PC-3 (cell line): ENCODE data around the gene CLTCL1. TPM values are rescaled to one million over a fixed set of nuclear protein-coding genes. Genes with fewer than 3 reads are reported as not detected.

Source experiments
- ATAC-seq: fragments of 200-7000 bp; cut with Tn5 transposase; 2 replicates; pipeline ENCODE4 v1.9.1; 2020; ENCODE audit warnings: mild to moderate bottlenecking, moderate library complexity
- BruUV-seq: library from RNA; stranded (reverse); fragments of 400-500 nt; replicated peaks from 2 replicates; lab custom pipeline; 2021; lab: Mats Ljungman, UMichigan
- CTCF ChIA-PET: fragments of 300-600 bp; sonication (Branson Sonifier 250); formaldehyde crosslinking; loops from one replicate; lab custom pipeline; 2022; ENCODE audit warnings: antibody characterized with exemption; lab: Charles Lee
- POLR2A ChIA-PET: fragments of 300-600 bp; sonication (Branson Sonifier 250); formaldehyde crosslinking; loops from one replicate; lab custom pipeline; 2022; ENCODE audit warnings: antibody characterized with exemption; ENCODE audit not compliant: unreplicated experiment; lab: Charles Lee
- DNase-seq: peaks from one replicate; pipeline ENCODE4 v3.0.0-alpha.2; 2015
- H2AFZ ChIP-seq: fragments of 300-600 bp; sonication (generic); 2 replicates; pipeline ENCODE4 v1.6.0; 2016; ENCODE audit warnings: antibody characterized with exemption, low read length
- H3F3A ChIP-seq: fragments of 300-600 bp; sonication (generic); one replicate; pipeline ENCODE4 v1.6.0; 2017; ENCODE audit warnings: antibody characterized with exemption, low read length, control low read depth, mild to moderate bottlenecking; ENCODE audit not compliant: unreplicated experiment
- H3K27ac ChIP-seq: fragments of 300-600 bp; sonication (generic); 2 replicates; pipeline ENCODE4 v1.5.1; 2016; ENCODE audit warnings: mild to moderate bottlenecking, low read length
- H3K27me3 ChIP-seq: fragments of 300-600 bp; sonication (generic); 2 replicates; pipeline ENCODE4 v1.6.1; 2016; ENCODE audit warnings: low read length, mixed read lengths
- H3K36me3 ChIP-seq: fragments of 300-600 bp; sonication (generic); 2 replicates; pipeline ENCODE4 v1.6.1; 2016; ENCODE audit warnings: low read depth, mixed run types, low read length, mixed read lengths
- H3K4me1 ChIP-seq: fragments of 300-600 bp; sonication (generic); 2 replicates; pipeline ENCODE4 v1.5.1; 2016; ENCODE audit warnings: low read length; ENCODE audit not compliant: insufficient read depth
- H3K4me2 ChIP-seq: fragments of 300-600 bp; sonication (generic); 2 replicates; pipeline ENCODE4 v1.6.0; 2016; ENCODE audit warnings: low read length
- H3K4me3 ChIP-seq: fragments of 300-600 bp; sonication (generic); 2 replicates; pipeline ENCODE4 v1.5.1; 2016; ENCODE audit warnings: mild to moderate bottlenecking, low read length, mixed read lengths
- H3K79me2 ChIP-seq: fragments of 300-600 bp; sonication (generic); 2 replicates; pipeline ENCODE4 v1.6.1; 2017; ENCODE audit warnings: low read length, mixed read lengths
- H3K9ac ChIP-seq: fragments of 300-600 bp; sonication (generic); 2 replicates; pipeline ENCODE4 v1.6.0; 2016; ENCODE audit warnings: mild to moderate bottlenecking, low read length
- H3K9me2 ChIP-seq: fragments of 300-600 bp; sonication (generic); replicated peaks from 2 replicates; pipeline ENCODE4 v1.6.1; 2016; ENCODE audit warnings: mixed run types, low read length, mixed read lengths
- H3K9me3 ChIP-seq: fragments of 300-600 bp; sonication (generic); 2 replicates; pipeline ENCODE4 v1.6.1; 2016; ENCODE audit warnings: low read length, mixed read lengths
- H4K20me1 ChIP-seq: fragments of 300-600 bp; sonication (generic); 2 replicates; pipeline ENCODE4 v1.6.1; 2016; ENCODE audit warnings: low read length, mixed read lengths
- EZH2 ChIP-seq: fragments of 300-600 bp; sonication (generic); IDR thresholded peaks from one replicate; pipeline ENCODE4 v1.6.1; 2017; ENCODE audit warnings: antibody characterized with exemption, mild to moderate bottlenecking, low read length; ENCODE audit not compliant: unreplicated experiment
- EZH2phosphoT487 ChIP-seq: fragments of 300-600 bp; sonication (generic); IDR thresholded peaks from 2 replicates; pipeline ENCODE4 v1.6.1; 2018; ENCODE audit warnings: mild to moderate bottlenecking, antibody characterized with exemption, low read length, borderline replicate concordance
- intact Hi-C: fragments of 100-400 bp; cut with micrococcal nuclease; formaldehyde crosslinking; loops from 2 replicates; pipeline ENCODE4 v1.9.0; 2023
- total RNA-seq: library from RNA; depleted of rRNA; stranded (reverse); fragments of >200 nt; gene quantifications from 2 replicates; pipeline ENCODE4 v1.2.3, GENCODE V29; 2014
- TF ChIP-seq, protein P1 (sequence below): fragments of 300-600 bp; sonication (generic); conservative IDR thresholded peaks from 2 replicates; pipeline ENCODE4 v1.5.1; 2017; ENCODE audit warnings: antibody characterized with exemption, low read depth, mild to moderate bottlenecking, low read length

Gene CLTCL1
- total RNA-seq, 1 experiment from 2014 or later = 5.5 TPM

DNA sequence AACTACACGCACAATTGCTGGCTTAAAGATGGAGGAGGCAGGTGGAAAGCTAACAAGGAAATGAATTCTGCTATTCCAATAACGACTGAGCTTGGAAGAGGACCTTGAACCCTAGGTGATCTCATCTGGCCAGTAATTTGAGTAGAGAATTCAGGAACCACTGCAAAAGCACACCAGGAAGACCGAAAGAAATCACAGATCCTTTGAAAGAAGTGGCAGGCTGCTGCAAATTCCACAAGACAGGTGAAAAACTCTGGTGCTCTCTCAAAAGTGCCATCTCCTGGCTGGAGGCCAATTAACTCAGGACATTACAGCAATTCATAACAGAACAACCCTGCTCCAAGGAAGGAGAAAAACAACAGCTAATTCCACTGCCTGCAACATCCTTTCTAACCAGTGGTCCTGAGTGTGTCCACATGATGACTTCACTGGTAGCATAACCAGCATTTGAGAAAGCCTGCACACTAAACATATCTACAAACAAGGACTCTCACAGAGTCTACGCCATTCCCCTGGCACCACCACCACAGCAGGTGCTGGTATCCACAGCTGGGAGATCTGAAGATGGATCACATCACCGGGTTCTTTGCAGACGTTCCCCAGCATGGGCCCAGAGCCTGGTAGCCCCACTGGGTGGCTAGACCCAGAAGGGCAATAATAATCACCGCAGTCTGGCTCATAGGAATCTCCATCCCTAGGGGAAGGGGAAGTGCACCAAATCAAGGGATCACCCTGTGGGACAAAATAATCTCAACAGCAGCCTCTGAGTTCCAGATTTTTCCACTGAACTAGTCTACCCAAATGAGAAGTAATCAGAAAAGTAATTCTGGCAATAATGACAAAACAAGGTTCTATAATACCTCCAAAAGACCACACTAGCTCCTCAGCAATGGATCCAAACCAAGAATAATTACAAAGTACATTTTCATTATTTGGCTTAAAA is 44.9 kb upstream of the CLTCL1 start:
- H3K79me2 ChIP-seq = no peaks in the 10 kb centered on the region
- no peak overlapping the region for H3K4me3 ChIP-seq
- ChIA-PET POLR2A (no interaction called here), CTCF (no interaction called here)
- H3K9me2 ChIP-seq = no peaks in the 10 kb centered on the region
- no peaks in the 10 kb centered on the region for H3F3A ChIP-seq
- H4K20me1 ChIP-seq = no peaks in the 10 kb centered on the region
- no peak overlapping the region for H2AFZ ChIP-seq
- DNase-seq (no peak), ATAC-seq (no peak)
- no peaks in the 10 kb centered on the region for H3K4me1 ChIP-seq
- no peak overlapping the region for H3K9ac ChIP-seq
- H3K9me3 ChIP-seq = peaks cover 3% of the 10 kb centered on the region; the same call in 1 of the 2 replicates
- no peak overlapping the region for H3K27ac ChIP-seq
- BruUV-seq = no TSS peak
- H3K36me3 ChIP-seq = peaks cover 55% of the 10 kb centered on the region
- intact Hi-C loops = no loop called here
- no peak overlapping the region for H3K4me2 ChIP-seq
- TF ChIP-seq, protein P1, sequence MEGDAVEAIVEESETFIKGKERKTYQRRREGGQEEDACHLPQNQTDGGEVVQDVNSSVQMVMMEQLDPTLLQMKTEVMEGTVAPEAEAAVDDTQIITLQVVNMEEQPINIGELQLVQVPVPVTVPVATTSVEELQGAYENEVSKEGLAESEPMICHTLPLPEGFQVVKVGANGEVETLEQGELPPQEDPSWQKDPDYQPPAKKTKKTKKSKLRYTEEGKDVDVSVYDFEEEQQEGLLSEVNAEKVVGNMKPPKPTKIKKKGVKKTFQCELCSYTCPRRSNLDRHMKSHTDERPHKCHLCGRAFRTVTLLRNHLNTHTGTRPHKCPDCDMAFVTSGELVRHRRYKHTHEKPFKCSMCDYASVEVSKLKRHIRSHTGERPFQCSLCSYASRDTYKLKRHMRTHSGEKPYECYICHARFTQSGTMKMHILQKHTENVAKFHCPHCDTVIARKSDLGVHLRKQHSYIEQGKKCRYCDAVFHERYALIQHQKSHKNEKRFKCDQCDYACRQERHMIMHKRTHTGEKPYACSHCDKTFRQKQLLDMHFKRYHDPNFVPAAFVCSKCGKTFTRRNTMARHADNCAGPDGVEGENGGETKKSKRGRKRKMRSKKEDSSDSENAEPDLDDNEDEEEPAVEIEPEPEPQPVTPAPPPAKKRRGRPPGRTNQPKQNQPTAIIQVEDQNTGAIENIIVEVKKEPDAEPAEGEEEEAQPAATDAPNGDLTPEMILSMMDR = no peak
- TF ChIP-seq EZH2phosphoT487 = no peak
- no peak for TF ChIP-seq EZH2
- H3K27me3 ChIP-seq = no peaks in the 10 kb centered on the region

GRCh38 chr22:19331975-19332374 is 40.5 kb upstream of the CLTCL1 start:
- POLR2A ChIA-PET = no interaction called here
- no TSS peak for BruUV-seq

DNA sequence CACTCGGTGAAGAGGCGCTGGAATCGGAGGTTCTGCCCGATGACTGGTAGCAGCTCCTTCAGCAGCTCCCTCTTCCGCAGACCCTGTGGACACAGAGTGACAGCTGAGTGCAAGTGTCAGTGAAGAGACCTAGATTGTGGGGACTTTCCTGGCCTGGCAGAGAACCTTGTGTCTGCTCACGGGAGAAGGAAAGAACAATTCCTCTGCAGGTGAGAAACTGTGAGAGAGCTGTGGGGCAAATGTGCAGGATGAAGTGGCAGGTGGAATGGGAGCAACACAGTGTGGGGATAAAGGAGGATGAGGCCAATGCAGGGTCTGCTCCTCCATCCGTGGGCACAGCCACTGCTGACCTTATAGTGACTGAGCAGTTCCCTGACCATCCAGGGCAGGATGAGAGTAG is 40.0 kb upstream of the CLTCL1 start:
- no peak overlapping the region for H3K4me2 ChIP-seq
- H3K4me1 ChIP-seq = no peaks in the 10 kb centered on the region
- no peaks in the 10 kb centered on the region for H3F3A ChIP-seq
- ChIA-PET CTCF (no interaction called here), POLR2A (no interaction called here)
- H3K9me3 ChIP-seq = peaks cover 3% of the 10 kb centered on the region; the same call in 1 of the 2 replicates
- ATAC-seq = no peak
- H3K36me3 ChIP-seq = peaks cover 31% of the 10 kb centered on the region
- TF ChIP-seq, protein P1 = no peak
- TF ChIP-seq EZH2 (no peak), EZH2phosphoT487 (no peak)
- intact Hi-C loops = no loop called here
- no peak overlapping the region for H3K27ac ChIP-seq
- H3K9ac ChIP-seq = no peak overlapping the region
- no peak overlapping the region for H2AFZ ChIP-seq
- no peaks in the 10 kb centered on the region for H3K79me2 ChIP-seq
- H4K20me1 ChIP-seq = no peaks in the 10 kb centered on the region
- BruUV-seq = no TSS peak
- H3K4me3 ChIP-seq = no peak overlapping the region
- H3K9me2 ChIP-seq = no peaks in the 10 kb centered on the region
- no peak for DNase-seq
- H3K27me3 ChIP-seq = no peaks in the 10 kb centered on the region

More at GRCh38 chr22:19331975-19332374, 40.5 kb upstream of the CLTCL1 start:
- no peak overlapping the region for H3K4me2 ChIP-seq
- DNase-seq (no peak), ATAC-seq (no peak)
- H4K20me1 ChIP-seq = no peaks in the 10 kb centered on the region
- H3K79me2 ChIP-seq = no peaks in the 10 kb centered on the region
- intact Hi-C loops = no loop called here
- no peaks in the 10 kb centered on the region for H3K9me2 ChIP-seq
- H3K9ac ChIP-seq = no peak overlapping the region
- H3K9me3 ChIP-seq = peaks cover 3% of the 10 kb centered on the region; the same call in 1 of the 2 replicates
- CTCF ChIA-PET = no interaction called here
- H3K4me1 ChIP-seq = no peaks in the 10 kb centered on the region
- H2AFZ ChIP-seq = no peak overlapping the region
- H3K27ac ChIP-seq = no peak overlapping the region
- no peak for TF ChIP-seq EZH2
- H3K36me3 ChIP-seq = peaks cover 36% of the 10 kb centered on the region
- no peak overlapping the region for H3K4me3 ChIP-seq
- H3F3A ChIP-seq = no peaks in the 10 kb centered on the region
- H3K27me3 ChIP-seq = no peaks in the 10 kb centered on the region
